ENCODE data around the gene MOB3B.
A peak's percentile ranks its signal among the peaks of the same experiment; 100 is the strongest.

Gene MOB3B

DNA sequence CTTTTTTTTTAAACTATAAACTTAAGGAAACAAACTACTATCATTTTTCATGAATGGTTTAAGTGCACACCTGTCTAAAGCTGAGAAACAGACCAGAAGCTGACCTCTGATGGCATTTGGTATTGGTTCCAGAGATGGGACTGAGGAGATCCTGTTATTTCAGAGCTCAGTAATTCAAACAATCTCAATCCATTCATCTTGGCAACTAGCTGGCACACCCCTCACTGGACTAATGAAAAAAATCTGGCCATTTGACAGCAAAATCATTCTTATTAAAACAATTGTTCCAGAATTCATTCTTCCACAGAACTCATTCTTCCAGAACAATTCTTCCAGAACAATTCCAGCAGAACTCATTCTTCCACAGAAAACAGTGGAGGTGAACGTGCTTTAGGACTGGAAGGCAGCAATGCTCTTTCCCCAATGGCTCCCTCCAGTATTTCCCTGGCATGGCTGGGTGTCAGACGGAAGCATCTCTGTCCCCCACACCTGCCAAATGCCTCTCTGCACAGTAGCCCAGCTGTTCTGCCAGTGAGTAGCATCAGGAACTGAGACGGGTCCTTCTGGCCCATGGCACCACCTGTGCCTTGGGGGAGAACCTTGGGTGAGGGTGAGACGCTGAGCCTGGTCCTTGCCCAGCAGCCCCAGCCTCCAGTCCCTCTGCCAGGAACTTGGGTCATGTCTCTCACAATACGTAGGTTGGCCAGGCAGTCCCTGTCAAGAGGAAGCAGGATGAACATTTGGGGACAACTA lies 145.2 kb downstream of the MOB3B start:
- peak; percentile 76 for ATAC-seq

DNA sequence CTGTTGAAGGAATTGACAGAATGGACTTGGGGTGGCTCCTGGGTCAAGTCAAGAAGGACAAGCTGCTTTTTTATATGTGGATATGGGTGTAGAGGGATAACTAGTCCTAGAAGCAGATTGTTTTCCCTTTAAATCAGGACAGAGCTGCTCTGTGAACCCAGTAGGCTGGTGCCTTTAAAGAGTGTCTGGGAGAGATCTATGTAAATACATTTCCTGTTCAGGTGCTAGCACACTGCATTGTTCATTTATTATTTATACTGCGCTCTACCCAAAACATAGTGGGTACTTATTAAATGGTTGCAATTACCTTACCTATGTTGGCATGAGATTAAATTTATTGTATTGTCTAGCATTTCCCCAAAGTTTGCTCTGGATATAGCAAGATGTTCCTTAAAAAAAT lies 146.1 kb downstream of the MOB3B start:
- ATAC-seq: no peak
- no peak for TF ChIP-seq PATZ1 (CRISPR knock-in tag; IDR thresholded peaks at IDR 0.05; ENCODE audit: borderline replicate concordance)
- no peak for TF ChIP-seq CSRNP3 (CRISPR knock-in tag; IDR thresholded peaks at IDR 0.05)
- no peak for TF ChIP-seq TOX (CRISPR knock-in tag; IDR thresholded peaks at IDR 0.05; ENCODE audit: borderline replicate concordance)
- TF ChIP-seq SNAI2 (CRISPR knock-in tag; IDR thresholded peaks at IDR 0.05): no peak
- TF ChIP-seq ZNF565 (CRISPR knock-in tag; conservative IDR thresholded peaks at IDR 0.05; ENCODE audit: low read depth): no peak
- TF ChIP-seq CSDC2 (CRISPR knock-in tag; IDR thresholded peaks at IDR 0.05): no peak
- TF ChIP-seq GLIS3 (CRISPR knock-in tag; IDR thresholded peaks at IDR 0.05): no peak
- TF ChIP-seq, protein P1, sequence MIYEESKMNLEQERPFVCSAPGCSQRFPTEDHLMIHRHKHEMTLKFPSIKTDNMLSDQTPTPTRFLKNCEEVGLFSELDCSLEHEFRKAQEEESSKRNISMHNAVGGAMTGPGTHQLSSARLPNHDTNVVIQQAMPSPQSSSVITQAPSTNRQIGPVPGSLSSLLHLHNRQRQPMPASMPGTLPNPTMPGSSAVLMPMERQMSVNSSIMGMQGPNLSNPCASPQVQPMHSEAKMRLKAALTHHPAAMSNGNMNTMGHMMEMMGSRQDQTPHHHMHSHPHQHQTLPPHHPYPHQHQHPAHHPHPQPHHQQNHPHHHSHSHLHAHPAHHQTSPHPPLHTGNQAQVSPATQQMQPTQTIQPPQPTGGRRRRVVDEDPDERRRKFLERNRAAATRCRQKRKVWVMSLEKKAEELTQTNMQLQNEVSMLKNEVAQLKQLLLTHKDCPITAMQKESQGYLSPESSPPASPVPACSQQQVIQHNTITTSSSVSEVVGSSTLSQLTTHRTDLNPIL (CRISPR knock-in tag; IDR thresholded peaks at IDR 0.05; ENCODE audit: low read depth): no peak
- TF ChIP-seq ZFP3 (CRISPR knock-in tag; IDR thresholded peaks at IDR 0.05): no peak
- no peak for TF ChIP-seq PPARA (CRISPR knock-in tag; IDR thresholded peaks at IDR 0.05; ENCODE audit: borderline replicate concordance)
- no peak for TF ChIP-seq BACH2 (CRISPR knock-in tag; IDR thresholded peaks at IDR 0.05; ENCODE audit: borderline replicate concordance)
- TF ChIP-seq OSR1 (CRISPR knock-in tag; IDR thresholded peaks at IDR 0.05): no peak
- no peak for TF ChIP-seq POU6F1 (CRISPR knock-in tag; IDR thresholded peaks at IDR 0.05; ENCODE audit: borderline replicate concordance, low read depth)
- no peak for TF ChIP-seq ZFP30 (CRISPR knock-in tag; IDR thresholded peaks at IDR 0.05)
- TF ChIP-seq ESRRG (CRISPR knock-in tag; IDR thresholded peaks at IDR 0.05): no peak
- no peak for TF ChIP-seq ZC3H10 (CRISPR knock-in tag; IDR thresholded peaks at IDR 0.05)
- TF ChIP-seq ISL1 (CRISPR knock-in tag; IDR thresholded peaks at IDR 0.05): no peak
- TF ChIP-seq RARB (CRISPR knock-in tag; IDR thresholded peaks at IDR 0.05): no peak
- TF ChIP-seq TCF4 (CRISPR knock-in tag; IDR thresholded peaks at IDR 0.05; ENCODE audit: borderline replicate concordance): no peak

More for the DNA sequence above, 145.2 kb downstream of the MOB3B start:
- TF ChIP-seq, protein P1 (CRISPR knock-in tag; IDR thresholded peaks at IDR 0.05; ENCODE audit: low read depth): peak; percentile 19; the same call in 1 of the 2 replicates
- TF ChIP-seq OSR1 (CRISPR knock-in tag; IDR thresholded peaks at IDR 0.05): no peak
- no peak for TF ChIP-seq CSDC2 (CRISPR knock-in tag; IDR thresholded peaks at IDR 0.05)
- TF ChIP-seq CSRNP3 (CRISPR knock-in tag; IDR thresholded peaks at IDR 0.05): no peak
- no peak for TF ChIP-seq SNAI2 (CRISPR knock-in tag; IDR thresholded peaks at IDR 0.05)
- peak; percentile 68 for TF ChIP-seq ISL1 (CRISPR knock-in tag; IDR thresholded peaks at IDR 0.05)
- no peak for TF ChIP-seq PATZ1 (CRISPR knock-in tag; IDR thresholded peaks at IDR 0.05; ENCODE audit: borderline replicate concordance)

Measured in SK-N-SH treated with all-trans-retinoic acid at 6 μM for 48 hours (cell line).